Neural cell (in vitro differentiated cells): ENCODE results near the gene SLC25A42. TPM values are rescaled to one million over a fixed set of nuclear protein-coding genes. Genes with fewer than 3 reads are reported as not detected.

ENCODE experiments used
- H2AFZ ChIP-seq: fragments of 200-600, 300-800 bp; sonication (generic), shearing (Covaris generic); 2 replicates; pipeline ENCODE4 v1.6.0; 2014; ENCODE audit warnings: low read depth, mild to moderate bottlenecking, antibody characterized with exemption, low read length, moderate library complexity
- H3F3A ChIP-seq: fragments of 200-600 bp; shearing (Covaris generic); 2 replicates; pipeline ENCODE4 v1.6.1; 2016; ENCODE audit warnings: mild to moderate bottlenecking, moderate library complexity, mixed read lengths, antibody characterized with exemption, low read length; ENCODE audit not compliant: insufficient read depth, poor library complexity, severe bottlenecking
- H3K27ac ChIP-seq: fragments of 200-600, 300-800 bp; sonication (generic), shearing (Covaris generic); 2 replicates; pipeline ENCODE4 v1.5.1; 2014; ENCODE audit warnings: mild to moderate bottlenecking, low read length, moderate library complexity
- H3K27me3 ChIP-seq: fragments of 300-800, 200-600 bp; sonication (generic), shearing (Covaris generic); 2 replicates; pipeline ENCODE4 v1.6.0; 2014; ENCODE audit warnings: mild to moderate bottlenecking, low read depth, low read length, moderate library complexity; ENCODE audit not compliant: insufficient read depth
- H3K36me3 ChIP-seq: fragments of 300-800, 200-600 bp; sonication (generic), shearing (Covaris generic); 2 replicates; pipeline ENCODE4 v1.5.1; 2014; ENCODE audit warnings: mild to moderate bottlenecking, antibody characterized with exemption, low read length, moderate library complexity; ENCODE audit not compliant: insufficient read depth
- H3K4me2 ChIP-seq: fragments of 300-800, 200-600 bp; sonication (generic), shearing (Covaris generic); 2 replicates; pipeline ENCODE4 v1.6.0; 2014; ENCODE audit warnings: mild to moderate bottlenecking, low read length
- H3K4me3 ChIP-seq: fragments of 300-800, 200-600 bp; sonication (generic), shearing (Covaris generic); 2 replicates; pipeline ENCODE4 v1.5.1; 2014; ENCODE audit warnings: mild to moderate bottlenecking, low read length, moderate library complexity
- H3K79me2 ChIP-seq: fragments of 200-600 bp; shearing (Covaris generic); replicated peaks from 2 replicates; pipeline ENCODE4 v1.6.0; 2014; ENCODE audit warnings: mild to moderate bottlenecking, low read length, moderate library complexity; ENCODE audit not compliant: insufficient read depth
- H3K9ac ChIP-seq: fragments of 300-800, 200-600 bp; sonication (generic), shearing (Covaris generic); 2 replicates; pipeline ENCODE4 v1.6.1; 2016; ENCODE audit warnings: mild to moderate bottlenecking, low read length, mixed read lengths
- H3K9me2 ChIP-seq: fragments of 200-600 bp; shearing (Covaris generic); 2 replicates; pipeline ENCODE4 v1.6.1; 2016; ENCODE audit warnings: mild to moderate bottlenecking, low read length, mixed read lengths; ENCODE audit not compliant: insufficient read depth
- H3K9me3 ChIP-seq: fragments of 200-600, 300-800 bp; sonication (generic), shearing (Covaris generic); 2 replicates; pipeline ENCODE4 v1.6.1; 2016; ENCODE audit warnings: mild to moderate bottlenecking, mixed run types, low read length, moderate library complexity, mixed read lengths
- H4K20me1 ChIP-seq: fragments of 200-600 bp; shearing (Covaris generic); 2 replicates; pipeline ENCODE4 v1.6.1; 2016; ENCODE audit warnings: mild to moderate bottlenecking, mixed run types; ENCODE audit not compliant: insufficient read depth
- CTCF ChIP-seq: fragments of 450-650 bp; IDR thresholded peaks from 2 replicates; pipeline ENCODE4 v1.5.1; 2014; ENCODE audit warnings: antibody characterized with exemption, mild to moderate bottlenecking, moderate library complexity; ENCODE audit not compliant: poor library complexity, severe bottlenecking
- EP300 ChIP-seq: fragments of 450-650 bp; conservative IDR thresholded peaks from 2 replicates; pipeline ENCODE4 v1.6.1; 2014; ENCODE audit warnings: antibody characterized with exemption, mild to moderate bottlenecking, moderate library complexity; ENCODE audit not compliant: poor library complexity, severe bottlenecking
- EZH2 ChIP-seq: fragments of 200-600, 300-800 bp; shearing (Covaris generic), sonication (generic); IDR thresholded peaks from 2 replicates; pipeline ENCODE4 v1.6.1; 2014; ENCODE audit warnings: antibody characterized with exemption, low read length, borderline replicate concordance, mild to moderate bottlenecking; ENCODE audit not compliant: insufficient read depth, poor library complexity, severe bottlenecking
- MXI1 ChIP-seq: fragments of 450-650 bp; conservative IDR thresholded peaks from 2 replicates; pipeline ENCODE4 v1.6.1; 2014; ENCODE audit warnings: antibody characterized with exemption, mild to moderate bottlenecking; ENCODE audit not compliant: poor library complexity, severe bottlenecking
- POLR2AphosphoS5 ChIP-seq: IDR thresholded peaks from 2 replicates; pipeline ENCODE4 v1.6.1; 2012
- RAD21 ChIP-seq: fragments of 450-650 bp; conservative IDR thresholded peaks from 2 replicates; pipeline ENCODE4 v1.6.1; 2014; ENCODE audit warnings: antibody characterized with exemption, mild to moderate bottlenecking, moderate library complexity
- REST ChIP-seq: IDR thresholded peaks from 2 replicates; pipeline ENCODE4 v1.6.1; 2012; ENCODE audit warnings: borderline replicate concordance
- SMC3 ChIP-seq: fragments of 450-650 bp; conservative IDR thresholded peaks from 2 replicates; pipeline ENCODE4 v1.6.1; 2014; ENCODE audit warnings: antibody characterized with exemption, mild to moderate bottlenecking, moderate library complexity; ENCODE audit not compliant: poor library complexity
- TAF1 ChIP-seq: IDR thresholded peaks from 2 replicates; pipeline ENCODE4 v1.6.1; 2012; ENCODE audit warnings: low read depth
- polyA plus RNA-seq: library from polyadenylated mRNA; depleted of rRNA; stranded (reverse); fragments of >200 nt; gene quantifications from 2 replicates; pipeline ENCODE4 v1.2.3, GENCODE V29; 2014

The SLC25A42 gene
- polyA plus RNA-seq, 1 donor from 2014 or later: 22.7 TPM

DNA sequence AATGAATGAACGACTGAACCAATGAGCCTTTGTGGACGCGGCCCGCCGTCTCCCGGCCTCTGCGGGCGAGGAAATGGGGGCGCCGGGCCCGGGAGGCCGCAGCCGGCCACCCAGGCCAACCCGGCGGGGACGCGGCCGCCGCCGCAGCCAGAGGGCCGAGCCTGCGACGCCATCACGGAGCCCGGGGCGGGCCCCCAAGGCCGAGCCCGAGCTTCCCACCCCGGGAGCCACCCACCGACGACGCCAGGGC, 30.7 kb upstream of the SLC25A42 start:
- Histone ChIP-seq H3K4me2 (no peak overlapping the region), H3K9me2 (no peaks in the 10 kb centered on the region), H3K4me3 (peak overlapping the region; percentile 88), H3K36me3 (no peaks in the 10 kb centered on the region), H3K27me3 (no peaks in the 10 kb centered on the region), H4K20me1 (no peaks in the 10 kb centered on the region), H3K9ac (peak overlapping the region; percentile 95), H3F3A (no peaks in the 10 kb centered on the region), H3K79me2 (peaks cover 32% of the 10 kb centered on the region), H2AFZ (peak overlapping the region; percentile 35), H3K9me3 (no peaks in the 10 kb centered on the region), H3K27ac (peak overlapping the region; percentile 97)
- TF ChIP-seq EZH2: no peak
- no peak for TF ChIP-seq EP300
- TF ChIP-seq SMC3: no peak
- TF ChIP-seq POLR2AphosphoS5: no peak
- no peak for TF ChIP-seq MXI1
- TF ChIP-seq TAF1: no peak

- Histone ChIP-seq H3K27ac (peak within 1 kb of the TSS; percentile 97), H3F3A (no peaks in the 10 kb centered on the region), H3K9me2 (no peaks in the 10 kb centered on the region), H3K4me2 (peak within 1 kb of the TSS; percentile 99), H4K20me1 (no peaks in the 10 kb centered on the region), H3K79me2 (peaks cover 32% of the 10 kb centered on the region), H3K9ac (peak within 1 kb of the TSS; percentile 95), H3K36me3 (no peaks in the 10 kb centered on the region), H3K27me3 (no peaks in the 10 kb centered on the region), H3K4me3 (peak within 1 kb of the TSS; percentile 88), H3K9me3 (no peaks in the 10 kb centered on the region), H2AFZ (peak within 1 kb of the TSS; percentile 69)
- TF ChIP-seq MXI1: peak; percentile 98
- TF ChIP-seq POLR2AphosphoS5: peak; percentile 79
- TF ChIP-seq REST: peak; percentile 57
- TF ChIP-seq TAF1: no peak
- TF ChIP-seq EP300: no peak
These were observed 30.2 kb upstream of the SLC25A42 start, which contains the start of the genes ARMC6 and SUGP2 for GRCh38 chr19:19033426-19034203. TSS of gene ARMC6 (plus strand) at chr19:19033603. CDS start at chr19:19034210, 607 bp downstream. TSS of gene SUGP2 (minus strand) at chr19:19033517. CDS start at chr19:19031071, 2,446 bp downstream.

DNA sequence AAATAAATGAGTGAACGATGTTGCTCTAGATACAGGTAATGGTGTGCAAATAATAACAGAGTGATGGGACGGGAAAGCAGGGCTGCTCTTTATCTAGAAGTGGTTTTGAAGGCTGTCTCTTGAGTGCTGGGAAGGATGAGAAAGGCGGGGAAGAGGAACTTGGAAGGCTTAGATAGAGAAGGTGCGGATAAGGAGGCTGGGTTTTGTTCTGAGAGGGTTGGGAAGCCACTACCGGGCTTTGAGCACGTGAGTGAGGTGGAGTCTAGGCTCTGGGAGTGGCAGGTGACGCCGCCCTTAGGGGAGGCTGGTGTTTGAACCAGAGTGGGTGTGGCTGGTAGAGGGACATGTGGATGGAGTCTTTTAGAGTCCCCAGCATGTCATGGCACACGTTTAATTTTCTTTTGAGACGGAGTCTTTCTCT, 29.6 kb upstream of the SLC25A42 start:
- Histone ChIP-seq H3F3A (no peaks in the 10 kb centered on the region), H3K27ac (peak overlapping the region; percentile 97), H3K9me3 (no peaks in the 10 kb centered on the region), H3K79me2 (peaks cover 32% of the 10 kb centered on the region), H2AFZ (peak overlapping the region; percentile 69), H3K4me2 (peak overlapping the region; percentile 99), H3K27me3 (no peaks in the 10 kb centered on the region), H4K20me1 (no peaks in the 10 kb centered on the region), H3K9ac (peak overlapping the region; percentile 95), H3K36me3 (no peaks in the 10 kb centered on the region), H3K9me2 (no peaks in the 10 kb centered on the region), H3K4me3 (peak overlapping the region; percentile 88)
- TF ChIP-seq TAF1 (no peak), EZH2 (no peak), SMC3 (no peak), POLR2AphosphoS5 (no peak), MXI1 (no peak), CTCF (no peak), REST (no peak), RAD21 (no peak), EP300 (no peak)
